GM12874 (cell line): ENCODE measurements around the gene ASCL1.

Experiments used
- TF ChIP-seq, protein P1 (sequence below): IDR thresholded peaks from 2 replicates; pipeline ENCODE4 v1.5.1; 2011; ENCODE audit warnings: low read depth, mild to moderate bottlenecking, control low read depth, low read length, moderate library complexity; ENCODE audit not compliant: insufficient read depth

The ASCL1 gene

DNA sequence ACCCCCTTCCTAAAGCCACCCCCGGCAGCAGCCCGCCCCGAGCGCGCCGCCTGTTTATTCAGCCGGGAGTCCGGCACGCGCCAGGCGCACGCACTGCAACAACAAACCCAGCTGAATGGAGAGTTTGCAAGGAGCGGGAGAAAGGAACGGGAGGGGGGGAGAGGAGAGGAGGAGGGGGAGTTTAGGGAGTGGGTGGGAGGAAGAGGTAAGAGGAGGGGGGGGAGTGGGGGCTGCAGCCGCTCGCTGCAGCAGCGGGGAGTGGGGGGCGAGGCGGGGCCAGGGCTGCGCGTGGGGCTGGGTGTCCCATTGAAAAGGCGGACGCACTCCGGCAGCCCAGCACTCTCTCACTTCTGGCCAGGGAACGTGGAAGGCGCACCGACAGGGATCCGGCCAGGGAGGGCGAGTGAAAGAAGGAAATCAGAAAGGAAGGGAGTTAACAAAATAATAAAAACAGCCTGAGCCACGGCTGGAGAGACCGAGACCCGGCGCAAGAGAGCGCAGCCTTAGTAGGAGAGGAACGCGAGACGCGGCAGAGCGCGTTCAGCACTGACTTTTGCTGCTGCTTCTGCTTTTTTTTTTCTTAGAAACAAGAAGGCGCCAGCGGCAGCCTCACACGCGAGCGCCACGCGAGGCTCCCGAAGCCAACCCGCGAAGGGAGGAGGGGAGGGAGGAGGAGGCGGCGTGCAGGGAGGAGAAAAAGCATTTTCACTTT lies at the start of gene ASCL1:
Gene ASCL1, plus strand, starts transcription at position 336 of the 712 bp plus-strand sequence. CDS start 571 bp downstream, outside the sequence.
- TF ChIP-seq, protein P1, sequence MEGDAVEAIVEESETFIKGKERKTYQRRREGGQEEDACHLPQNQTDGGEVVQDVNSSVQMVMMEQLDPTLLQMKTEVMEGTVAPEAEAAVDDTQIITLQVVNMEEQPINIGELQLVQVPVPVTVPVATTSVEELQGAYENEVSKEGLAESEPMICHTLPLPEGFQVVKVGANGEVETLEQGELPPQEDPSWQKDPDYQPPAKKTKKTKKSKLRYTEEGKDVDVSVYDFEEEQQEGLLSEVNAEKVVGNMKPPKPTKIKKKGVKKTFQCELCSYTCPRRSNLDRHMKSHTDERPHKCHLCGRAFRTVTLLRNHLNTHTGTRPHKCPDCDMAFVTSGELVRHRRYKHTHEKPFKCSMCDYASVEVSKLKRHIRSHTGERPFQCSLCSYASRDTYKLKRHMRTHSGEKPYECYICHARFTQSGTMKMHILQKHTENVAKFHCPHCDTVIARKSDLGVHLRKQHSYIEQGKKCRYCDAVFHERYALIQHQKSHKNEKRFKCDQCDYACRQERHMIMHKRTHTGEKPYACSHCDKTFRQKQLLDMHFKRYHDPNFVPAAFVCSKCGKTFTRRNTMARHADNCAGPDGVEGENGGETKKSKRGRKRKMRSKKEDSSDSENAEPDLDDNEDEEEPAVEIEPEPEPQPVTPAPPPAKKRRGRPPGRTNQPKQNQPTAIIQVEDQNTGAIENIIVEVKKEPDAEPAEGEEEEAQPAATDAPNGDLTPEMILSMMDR = no peak

DNA sequence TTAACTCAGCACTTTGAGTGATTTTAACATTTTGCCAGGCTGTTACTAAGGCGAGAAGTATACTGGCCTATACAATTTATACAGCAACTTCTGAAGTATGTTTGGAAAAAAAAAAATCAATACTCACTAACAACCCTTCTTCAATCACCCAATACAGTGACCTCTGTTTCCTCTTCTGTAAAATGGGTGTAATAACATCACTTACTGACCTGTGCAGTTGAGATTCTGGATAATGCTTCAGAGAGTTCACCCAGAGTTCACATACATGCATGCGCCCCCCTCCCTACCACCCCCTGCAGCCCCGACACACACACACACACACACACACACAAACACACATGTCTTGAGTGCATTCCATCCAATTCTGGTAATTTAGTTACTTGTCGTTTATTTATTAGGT lies 49.6 kb upstream of the ASCL1 start:
- TF ChIP-seq, protein P1 = no peak

DNA sequence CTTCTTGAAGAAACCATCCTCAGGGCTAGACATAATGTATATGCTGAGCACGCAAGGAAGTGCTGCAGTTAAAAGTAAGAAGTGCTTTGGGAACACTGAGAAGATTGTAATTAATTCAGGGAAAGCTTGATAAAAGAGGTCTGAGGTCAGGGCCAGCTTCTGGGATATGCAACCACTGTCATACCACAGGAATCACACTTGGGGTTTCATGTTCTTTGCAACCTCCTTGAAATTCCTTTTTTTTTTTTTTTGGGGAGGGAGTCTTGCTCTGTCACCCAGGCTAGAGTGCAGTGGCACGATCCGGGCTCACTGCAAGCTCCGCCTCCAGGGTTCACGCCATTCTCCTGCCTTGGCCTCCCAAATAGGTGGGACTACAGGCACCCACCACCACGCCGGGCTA lies 47.3 kb upstream of the ASCL1 start:
- TF ChIP-seq, protein P1 = no peak

DNA sequence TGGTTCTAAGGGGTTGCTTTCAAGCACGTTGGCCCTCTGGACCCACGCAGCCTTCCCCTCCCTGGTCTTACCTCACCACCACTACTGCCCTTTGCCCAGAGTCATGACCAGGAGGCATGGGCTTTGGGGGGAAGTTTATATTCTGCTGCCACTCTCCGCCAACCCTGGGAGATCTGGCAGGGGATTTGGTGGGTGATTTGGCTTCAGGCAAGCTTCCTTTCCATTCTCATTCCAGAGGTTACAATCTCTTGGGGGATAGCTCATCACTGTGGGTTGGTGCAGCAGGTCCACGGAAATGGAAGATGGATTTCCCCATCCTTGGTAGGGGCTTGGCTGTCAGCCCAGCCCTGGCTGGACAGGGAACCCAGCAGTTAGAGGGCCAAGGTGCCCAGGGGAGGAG lies 46.7 kb upstream of the ASCL1 start:
- TF ChIP-seq, protein P1 = no peak

DNA sequence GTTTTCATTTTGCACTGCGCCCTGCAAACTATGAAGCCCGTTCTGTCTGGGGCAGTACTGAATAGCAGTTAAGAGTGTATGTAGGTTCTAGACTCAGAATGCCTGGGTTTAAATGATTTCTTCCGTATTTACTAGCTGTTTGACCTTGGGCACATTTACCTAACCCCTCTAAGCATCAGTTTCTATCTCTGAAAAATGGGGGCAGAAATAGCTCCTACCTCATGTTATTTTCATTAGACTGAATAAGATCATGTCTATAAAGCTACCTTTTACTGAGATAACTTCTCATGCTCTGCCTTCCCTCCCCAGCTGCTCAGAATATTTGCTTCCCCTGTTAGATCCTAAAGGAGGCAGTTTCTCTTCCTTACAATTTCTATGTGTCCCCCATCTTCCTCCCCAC lies 46.2 kb upstream of the ASCL1 start:
- TF ChIP-seq, protein P1 = no peak

DNA sequence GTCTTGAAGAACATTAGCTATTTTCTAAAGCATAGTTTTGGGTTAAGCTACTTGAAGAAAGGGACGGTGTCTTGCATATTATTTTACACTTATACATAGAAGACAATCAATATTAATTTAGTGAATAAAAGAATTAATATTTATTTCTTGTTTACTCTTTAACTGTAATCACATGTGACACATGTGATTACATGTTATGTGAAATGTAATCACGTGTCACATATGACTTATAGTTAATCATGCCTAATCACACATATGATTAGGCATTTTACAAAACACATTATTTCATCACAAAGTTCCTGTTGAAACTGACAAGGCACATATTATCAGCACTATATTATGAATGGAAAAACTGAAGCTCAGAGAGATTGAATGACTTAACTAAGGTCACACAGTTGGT lies 45.2 kb upstream of the ASCL1 start:
- TF ChIP-seq, protein P1 = no peak

DNA sequence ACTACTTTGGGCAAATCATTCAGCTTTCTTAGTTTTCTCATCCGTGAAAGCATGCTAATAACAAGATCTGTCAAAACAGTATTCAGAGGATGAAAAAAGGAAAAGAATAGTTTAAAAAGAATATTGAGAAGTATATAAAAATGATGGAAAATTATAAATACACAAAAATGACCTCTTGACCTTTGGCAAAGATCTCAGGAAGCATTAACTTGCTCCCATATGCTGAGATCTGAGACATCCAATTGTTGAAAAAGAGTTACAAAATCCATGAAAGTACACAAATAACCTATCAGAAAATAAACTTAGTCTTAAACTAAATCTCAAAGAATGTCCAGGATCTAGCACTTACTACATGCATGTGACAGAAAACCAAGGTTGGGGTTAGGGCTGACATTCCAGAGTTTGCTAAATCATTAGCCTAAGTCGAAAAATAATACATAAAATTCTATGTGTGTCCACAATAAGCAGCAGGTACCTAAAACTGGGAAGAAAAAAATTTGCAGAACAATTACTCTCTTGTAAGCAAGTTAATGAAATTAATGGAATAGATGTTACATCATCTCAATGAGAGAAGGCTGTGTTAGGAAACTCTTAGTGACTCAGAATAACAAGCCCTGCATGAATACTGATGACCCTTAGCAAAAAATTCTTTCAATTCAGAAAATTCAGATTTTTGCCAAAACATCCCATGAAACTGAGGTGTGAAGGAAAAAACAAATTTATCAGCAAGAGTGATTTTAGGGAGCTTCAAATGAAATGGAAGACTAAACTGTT lies 43.8 kb upstream of the ASCL1 start:
- TF ChIP-seq, protein P1 = no peak
